ENCODE data around the gene TMF1. TPM values are rescaled to one million over a fixed set of nuclear protein-coding genes. Genes with fewer than 3 reads are reported as not detected.

The TMF1 gene
- total and polyA plus RNA-seq, 2 of the 8 experiments (the other 6 are each of a cell fraction or from before 2014, with no cell fraction given), result 1.4 to 18.3 TPM

DNA sequence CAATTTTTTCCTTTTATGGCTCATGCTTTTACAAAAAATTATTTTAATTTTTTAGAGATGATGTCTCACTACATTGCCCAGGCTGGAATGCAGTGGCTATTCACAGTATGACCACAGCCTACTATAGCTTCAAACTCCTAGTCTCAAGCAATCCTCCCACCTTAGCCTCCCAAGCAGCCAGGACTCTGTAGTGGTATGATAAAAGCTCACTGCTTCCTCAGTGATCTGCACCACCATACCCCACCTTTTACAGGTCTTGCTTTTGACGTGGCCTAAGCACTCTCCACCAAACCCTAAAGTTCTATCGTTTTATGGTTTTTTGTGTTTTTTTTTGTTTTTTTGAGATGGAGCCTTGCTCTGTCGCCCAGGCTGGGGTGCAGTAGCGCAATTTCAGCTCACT, 14.0 kb upstream of the TMF1 start (continued):
- TF ChIP-seq E2F6 (IDR thresholded peaks at IDR 0.05) (no peak), CEBPB (IDR thresholded peaks at IDR 0.05; ENCODE audit: low read depth, low read length) (no peak), TCF12 (IDR thresholded peaks at IDR 0.05; ENCODE audit: low read depth, low read length) (no peak)

Measured in H1 (cell line).